ENCODE measurements around the gene RNASEH2A.
A peak's percentile ranks its signal among the peaks of the same experiment; 100 is the strongest.
"Not testable (repeated sequence)": the region's sequence is repeated elsewhere in the genome, so short reads cannot be mapped to it uniquely, and the experiment has no call there.

Gene RNASEH2A

DNA sequence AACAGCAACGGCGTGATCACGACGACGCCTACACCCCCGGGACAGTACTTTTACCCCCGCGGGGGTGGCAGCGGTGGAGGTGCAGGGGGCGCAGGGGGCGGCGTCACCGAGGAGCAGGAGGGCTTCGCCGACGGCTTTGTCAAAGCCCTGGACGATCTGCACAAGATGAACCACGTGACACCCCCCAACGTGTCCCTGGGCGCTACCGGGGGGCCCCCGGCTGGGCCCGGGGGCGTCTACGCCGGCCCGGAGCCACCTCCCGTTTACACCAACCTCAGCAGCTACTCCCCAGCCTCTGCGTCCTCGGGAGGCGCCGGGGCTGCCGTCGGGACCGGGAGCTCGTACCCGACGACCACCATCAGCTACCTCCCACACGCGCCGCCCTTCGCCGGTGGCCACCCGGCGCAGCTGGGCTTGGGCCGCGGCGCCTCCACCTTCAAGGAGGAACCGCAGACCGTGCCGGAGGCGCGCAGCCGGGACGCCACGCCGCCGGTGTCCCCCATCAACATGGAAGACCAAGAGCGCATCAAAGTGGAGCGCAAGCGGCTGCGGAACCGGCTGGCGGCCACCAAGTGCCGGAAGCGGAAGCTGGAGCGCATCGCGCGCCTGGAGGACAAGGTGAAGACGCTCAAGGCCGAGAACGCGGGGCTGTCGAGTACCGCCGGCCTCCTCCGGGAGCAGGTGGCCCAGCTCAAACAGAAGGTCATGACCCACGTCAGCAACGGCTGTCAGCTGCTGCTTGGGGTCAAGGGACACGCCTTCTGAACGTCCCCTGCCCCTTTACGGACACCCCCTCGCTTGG lies 14.1 kb upstream of the RNASEH2A start:
- ATAC-seq (replicated peaks; ENCODE audit: extremely low read depth, poor library complexity, severe bottlenecking): no peak

DNA sequence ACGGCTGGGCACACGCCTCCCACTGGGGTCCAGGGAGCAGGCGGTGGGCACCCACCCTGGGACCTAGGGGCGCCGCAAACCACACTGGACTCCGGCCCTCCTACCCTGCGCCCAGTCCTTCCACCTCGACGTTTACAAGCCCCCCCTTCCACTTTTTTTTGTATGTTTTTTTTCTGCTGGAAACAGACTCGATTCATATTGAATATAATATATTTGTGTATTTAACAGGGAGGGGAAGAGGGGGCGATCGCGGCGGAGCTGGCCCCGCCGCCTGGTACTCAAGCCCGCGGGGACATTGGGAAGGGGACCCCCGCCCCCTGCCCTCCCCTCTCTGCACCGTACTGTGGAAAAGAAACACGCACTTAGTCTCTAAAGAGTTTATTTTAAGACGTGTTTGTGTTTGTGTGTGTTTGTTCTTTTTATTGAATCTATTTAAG lies 13.5 kb upstream of the RNASEH2A start:
- H3K27me3 Mint-ChIP-seq: no peaks in the 10 kb centered on the region
- peak overlapping the region; percentile 96 for H3K4me3 Mint-ChIP-seq
- DNase-seq (ENCODE audit: low spot score in 2 of 2) (peak in 1 of 2 donors; percentile 41), ATAC-seq (replicated peaks; ENCODE audit: extremely low read depth, poor library complexity, severe bottlenecking) (no peak)
- H3K27ac Mint-ChIP-seq (ENCODE audit: low read depth): peak overlapping the region; percentile 97
- H3K4me1 Mint-ChIP-seq: peaks cover 39% of the 10 kb centered on the region
- peaks cover 52% of the 10 kb centered on the region for H3K36me3 Mint-ChIP-seq (ENCODE audit: insufficient read depth)
- no peaks in the 10 kb centered on the region for H3K9me3 Mint-ChIP-seq

More for the DNA sequence above, 14.1 kb upstream of the RNASEH2A start:
- peak overlapping the region; percentile 96 for H3K4me3 Mint-ChIP-seq
- H3K27me3 Mint-ChIP-seq: no peaks in the 10 kb centered on the region
- peak overlapping the region; percentile 97 for H3K27ac Mint-ChIP-seq (ENCODE audit: low read depth)
- peak; percentile 63 to 65 for DNase-seq (ENCODE audit: low spot score in 2 of 2)
- H3K9me3 Mint-ChIP-seq: no peaks in the 10 kb centered on the region
- peaks cover 52% of the 10 kb centered on the region for H3K36me3 Mint-ChIP-seq (ENCODE audit: insufficient read depth)
- H3K4me1 Mint-ChIP-seq: peaks cover 39% of the 10 kb centered on the region

- no peaks in the 10 kb centered on the region for H3K27me3 Mint-ChIP-seq
- H3K9me3 Mint-ChIP-seq: no peaks in the 10 kb centered on the region
- peak overlapping the region; percentile 97 for H3K27ac Mint-ChIP-seq (ENCODE audit: low read depth)
- peaks cover 39% of the 10 kb centered on the region for H3K4me1 Mint-ChIP-seq
- DNase-seq (ENCODE audit: low spot score in 2 of 2) (peak; percentile 95 to 96), ATAC-seq (replicated peaks; ENCODE audit: extremely low read depth, poor library complexity, severe bottlenecking) (peak; percentile 48)
- peaks cover 52% of the 10 kb centered on the region for H3K36me3 Mint-ChIP-seq (ENCODE audit: insufficient read depth)
- H3K4me3 Mint-ChIP-seq: peak overlapping the region; percentile 96
These were observed 12.8 kb upstream of the RNASEH2A start for GRCh38 chr19:12793290-12794195.

GRCh38 chr19:12794196-12794941 lies 12.0 kb upstream of the RNASEH2A start:
- H3K4me3 Mint-ChIP-seq: peak overlapping the region; percentile 96
- DNase-seq (ENCODE audit: low spot score in 2 of 2) (no peak), ATAC-seq (replicated peaks; ENCODE audit: extremely low read depth, poor library complexity, severe bottlenecking) (no peak)
- H3K9me3 Mint-ChIP-seq: no peaks in the 10 kb centered on the region
- peaks cover 50% of the 10 kb centered on the region for H3K36me3 Mint-ChIP-seq (ENCODE audit: insufficient read depth)
- H3K27ac Mint-ChIP-seq (ENCODE audit: low read depth): peak overlapping the region; percentile 97
- no peaks in the 10 kb centered on the region for H3K27me3 Mint-ChIP-seq
- peaks cover 32% of the 10 kb centered on the region for H3K4me1 Mint-ChIP-seq

DNA sequence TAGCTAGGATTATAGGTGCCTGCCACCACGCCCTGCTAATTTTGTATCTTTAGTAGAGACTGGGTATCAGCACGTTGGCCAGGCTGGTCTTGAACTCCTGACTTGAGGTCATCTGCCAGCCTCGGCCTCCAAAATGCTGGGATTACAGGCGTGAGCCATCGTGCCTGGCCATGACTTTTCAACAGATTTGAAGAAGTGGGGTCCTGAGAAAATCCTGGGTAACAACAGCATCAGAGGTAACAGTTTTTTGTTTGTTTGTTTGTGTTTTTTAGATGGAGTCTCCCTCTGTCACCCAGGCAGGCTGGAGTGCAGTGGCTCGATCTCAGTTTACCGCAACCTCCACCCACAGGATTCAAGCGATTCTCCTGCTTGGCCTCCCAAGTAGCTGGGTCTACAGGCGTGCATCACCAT lies 11.4 kb upstream of the RNASEH2A start:
- H3K9me3 Mint-ChIP-seq: no peaks in the 10 kb centered on the region
- no peak for DNase-seq (ENCODE audit: low spot score in 2 of 2)
- peak overlapping the region; percentile 97 for H3K27ac Mint-ChIP-seq (ENCODE audit: low read depth)
- ATAC-seq (replicated peaks; ENCODE audit: extremely low read depth, poor library complexity, severe bottlenecking): no peak
- H3K4me3 Mint-ChIP-seq: no peak overlapping the region
- peaks cover 32% of the 10 kb centered on the region for H3K4me1 Mint-ChIP-seq
- H3K36me3 Mint-ChIP-seq (ENCODE audit: insufficient read depth): peaks cover 54% of the 10 kb centered on the region
- no peaks in the 10 kb centered on the region for H3K27me3 Mint-ChIP-seq

- no peaks in the 10 kb centered on the region for H3K27me3 Mint-ChIP-seq
- peaks cover 26% of the 10 kb centered on the region for H3K4me1 Mint-ChIP-seq
- ATAC-seq (replicated peaks; ENCODE audit: extremely low read depth, poor library complexity, severe bottlenecking) (no peak), DNase-seq (ENCODE audit: low spot score in 2 of 2) (peak; percentile 63 to 73)
- peak overlapping the region; percentile 66 for H3K4me3 Mint-ChIP-seq
- no peaks in the 10 kb centered on the region for H3K9me3 Mint-ChIP-seq
- H3K36me3 Mint-ChIP-seq (ENCODE audit: insufficient read depth): peaks cover 44% of the 10 kb centered on the region
- H3K27ac Mint-ChIP-seq (ENCODE audit: low read depth): peak overlapping the region; percentile 97
These were observed 10.0 kb upstream of the RNASEH2A start for GRCh38 chr19:12796146-12797071.

- no peak overlapping the region for H3K4me3 Mint-ChIP-seq
- H3K27ac Mint-ChIP-seq (ENCODE audit: low read depth): no peak overlapping the region
- peaks cover 28% of the 10 kb centered on the region for H3K4me1 Mint-ChIP-seq
- no peak for DNase-seq (ENCODE audit: low spot score in 2 of 2)
- H3K36me3 Mint-ChIP-seq (ENCODE audit: insufficient read depth): peaks cover 37% of the 10 kb centered on the region
- no peaks in the 10 kb centered on the region for H3K27me3 Mint-ChIP-seq
- ATAC-seq (replicated peaks; ENCODE audit: extremely low read depth, poor library complexity, severe bottlenecking): no peak
- H3K9me3 Mint-ChIP-seq: no peaks in the 10 kb centered on the region
These were observed 9.2 kb upstream of the RNASEH2A start for GRCh38 chr19:12797141-12797587.

- H3K4me1 Mint-ChIP-seq: peaks cover 33% of the 10 kb centered on the region
- H3K4me3 Mint-ChIP-seq; ATAC-seq (replicated peaks; ENCODE audit: extremely low read depth, poor library complexity, severe bottlenecking); DNase-seq (ENCODE audit: low spot score in 2 of 2); H3K27me3 Mint-ChIP-seq; H3K27ac Mint-ChIP-seq (ENCODE audit: low read depth); H3K9me3 Mint-ChIP-seq: not testable (repeated sequence)
- H3K36me3 Mint-ChIP-seq (ENCODE audit: insufficient read depth): peaks cover 35% of the 10 kb centered on the region
These were observed 8.8 kb upstream of the RNASEH2A start for GRCh38 chr19:12797607-12798006.

- Mint-ChIP-seq H3K27ac (ENCODE audit: low read depth) (no peak overlapping the region), H3K4me1 (peaks cover 26% of the 10 kb centered on the region), H3K4me3 (peak overlapping the region; percentile 83), H3K9me3 (no peaks in the 10 kb centered on the region), H3K36me3 (ENCODE audit: insufficient read depth) (peaks cover 14% of the 10 kb centered on the region), H3K27me3 (no peaks in the 10 kb centered on the region)
- no peak for DNase-seq (ENCODE audit: low spot score in 2 of 2)
- no peak for ATAC-seq (replicated peaks; ENCODE audit: extremely low read depth, poor library complexity, severe bottlenecking)
These were observed 6.5 kb upstream of the RNASEH2A start for GRCh38 chr19:12799742-12800465.

GRCh38 chr19:12800466-12800770 lies 6.0 kb upstream of the RNASEH2A start:
- no peaks in the 10 kb centered on the region for H3K9me3 Mint-ChIP-seq
- H3K36me3 Mint-ChIP-seq (ENCODE audit: insufficient read depth): peaks cover 13% of the 10 kb centered on the region
- H3K4me1 Mint-ChIP-seq: peaks cover 26% of the 10 kb centered on the region
- DNase-seq (ENCODE audit: low spot score in 2 of 2): no peak
- ATAC-seq (replicated peaks; ENCODE audit: extremely low read depth, poor library complexity, severe bottlenecking): no peak
- H3K27me3 Mint-ChIP-seq: no peaks in the 10 kb centered on the region
- H3K4me3 Mint-ChIP-seq: peak overlapping the region; percentile 83
- H3K27ac Mint-ChIP-seq (ENCODE audit: low read depth): no peak overlapping the region

DNA sequence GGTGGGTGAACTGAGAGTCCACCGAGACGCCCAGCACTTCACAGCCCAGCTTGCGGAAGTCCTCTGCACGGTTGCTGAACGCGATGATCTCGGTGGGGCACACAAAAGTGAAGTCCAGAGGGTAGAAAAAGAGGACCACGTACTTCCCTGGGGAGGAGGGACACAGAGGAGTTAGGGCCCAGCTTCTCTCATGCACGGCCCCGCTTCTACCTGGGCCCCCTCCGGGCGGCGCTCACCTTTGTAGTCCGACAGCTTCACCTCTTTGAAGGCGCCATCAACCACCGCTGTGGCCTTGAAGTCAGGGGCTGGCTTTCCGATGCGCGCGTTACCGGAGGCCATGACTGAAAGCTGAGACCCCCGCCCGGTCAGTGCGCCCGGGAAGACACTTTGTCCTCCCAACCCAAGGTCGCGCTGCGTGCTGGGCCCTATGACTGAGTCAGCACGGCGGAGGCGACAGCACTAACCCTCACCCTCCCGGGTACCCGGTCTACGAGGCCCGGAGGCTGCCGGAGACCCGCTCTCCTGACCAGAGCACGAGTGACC lies 5.4 kb upstream of the RNASEH2A start:
- Mint-ChIP-seq H3K27ac (ENCODE audit: low read depth) (peak overlapping the region; percentile 61), H3K9me3 (no peaks in the 10 kb centered on the region), H3K4me1 (peaks cover 22% of the 10 kb centered on the region), H3K27me3 (no peaks in the 10 kb centered on the region), H3K4me3 (peak overlapping the region; percentile 83), H3K36me3 (ENCODE audit: insufficient read depth) (peaks cover 13% of the 10 kb centered on the region)
- ATAC-seq (replicated peaks; ENCODE audit: extremely low read depth, poor library complexity, severe bottlenecking) (no peak), DNase-seq (ENCODE audit: low spot score in 2 of 2) (no peak)

Measured in central memory CD8-positive, alpha-beta T cell (primary cell).